H9 (cell line): Measurements from ENCODE around the gene PTPN3. TPM values are rescaled to one million over a fixed set of nuclear protein-coding genes. Genes with fewer than 3 reads are reported as not detected.

Experiments used
- DNase-seq: peaks from one replicate; pipeline ENCODE4 v3.0.0-alpha.2; 2017
- H2AFZ ChIP-seq: one replicate; pipeline ENCODE4 v1.6.1; 2013; ENCODE audit warnings: mild to moderate bottlenecking, low read length, control low read depth, moderate library complexity
- H2AK5ac ChIP-seq: 2 replicates; pipeline ENCODE4 v1.6.1; 2013; ENCODE audit warnings: low read length, control low read depth, mixed read lengths; ENCODE audit not compliant: insufficient read length
- H2BK120ac ChIP-seq: one replicate; pipeline ENCODE4 v1.6.1; 2013; ENCODE audit warnings: low read depth, mild to moderate bottlenecking, low read length, control low read depth, inconsistent platforms; ENCODE audit not compliant: poor library complexity, severe bottlenecking
- H2BK12ac ChIP-seq: 2 replicates; pipeline ENCODE4 v1.6.1; 2013; ENCODE audit warnings: low read length, control low read depth, mixed read lengths, low read depth; ENCODE audit not compliant: insufficient read length
- H2BK15ac ChIP-seq: 2 replicates; pipeline ENCODE4 v1.6.1; 2013; ENCODE audit warnings: low read depth, low read length, control low read depth
- H2BK20ac ChIP-seq: one replicate; pipeline ENCODE4 v1.6.1; 2013; ENCODE audit warnings: low read depth, mild to moderate bottlenecking, low read length, control low read depth, inconsistent platforms; ENCODE audit not compliant: poor library complexity, severe bottlenecking
- H2BK5ac ChIP-seq: 2 replicates; pipeline ENCODE4 v1.6.1; 2013; ENCODE audit warnings: low read length, control low read depth, mixed read lengths; ENCODE audit not compliant: insufficient read length
- H3K14ac ChIP-seq: 2 replicates; pipeline ENCODE4 v1.6.1; 2013; ENCODE audit warnings: low read length, control low read depth; ENCODE audit not compliant: insufficient read depth
- H3K18ac ChIP-seq: 2 replicates; pipeline ENCODE4 v1.6.1; 2013; ENCODE audit warnings: low read depth, mild to moderate bottlenecking, mixed read lengths, low read length, control low read depth; ENCODE audit not compliant: insufficient read length
- H3K23ac ChIP-seq: 2 replicates; pipeline ENCODE4 v1.6.1; 2013; ENCODE audit warnings: low read length, control low read depth, mixed read lengths, low read depth; ENCODE audit not compliant: insufficient read length
- H3K23me2 ChIP-seq: 2 replicates; pipeline ENCODE4 v1.6.1; 2013; ENCODE audit warnings: low read depth, mild to moderate bottlenecking, mixed read lengths, low read length, control low read depth; ENCODE audit not compliant: insufficient read length, poor library complexity, severe bottlenecking
- H3K27ac ChIP-seq: 2 replicates; pipeline ENCODE4 v1.5.1; 2013; ENCODE audit warnings: low read length, control low read depth, mixed read lengths, low read depth; ENCODE audit not compliant: insufficient read length
- H3K27me3 ChIP-seq: 2 replicates; pipeline ENCODE4 v1.6.1; 2013; ENCODE audit warnings: low read length, control low read depth, inconsistent platforms; ENCODE audit not compliant: insufficient read depth
- H3K4ac ChIP-seq: 2 replicates; pipeline ENCODE4 v1.6.1; 2013; ENCODE audit warnings: low read depth, mild to moderate bottlenecking, control low read depth, inconsistent platforms, low read length, moderate library complexity
- H3K4me1 ChIP-seq: 2 replicates; pipeline ENCODE4 v1.6.1; 2013; ENCODE audit warnings: low read length, control low read depth, inconsistent platforms; ENCODE audit not compliant: insufficient read depth
- H3K4me2 ChIP-seq: 2 replicates; pipeline ENCODE4 v1.6.1; 2013; ENCODE audit warnings: low read length, control low read depth, mixed read lengths; ENCODE audit not compliant: insufficient read length, insufficient read depth
- H3K56ac ChIP-seq: 2 replicates; pipeline ENCODE4 v1.6.1; 2013; ENCODE audit warnings: low read depth, mild to moderate bottlenecking, mixed read lengths, low read length, control low read depth; ENCODE audit not compliant: insufficient read length
- H3K79me1 ChIP-seq: 2 replicates; pipeline ENCODE4 v1.6.1; 2013; ENCODE audit warnings: low read depth, mild to moderate bottlenecking, moderate library complexity, low read length, control low read depth, inconsistent platforms; ENCODE audit not compliant: insufficient read depth, poor library complexity, severe bottlenecking
- H3K79me2 ChIP-seq: 2 replicates; pipeline ENCODE4 v1.6.1; 2013; ENCODE audit warnings: low read length, control low read depth, inconsistent platforms; ENCODE audit not compliant: insufficient read depth
- H3K9ac ChIP-seq: 2 replicates; pipeline ENCODE4 v1.6.1; 2013; ENCODE audit warnings: low read length, control low read depth, mixed read lengths; ENCODE audit not compliant: insufficient read length; ENCODE audit errors: extremely low read depth
- H3K9me3 ChIP-seq: one replicate; pipeline ENCODE4 v1.6.1; 2013; ENCODE audit warnings: low read depth, low read length, inconsistent platforms; ENCODE audit not compliant: control insufficient read depth
- H3T11ph ChIP-seq: one replicate; pipeline ENCODE4 v1.6.1; 2013; ENCODE audit warnings: mild to moderate bottlenecking, low read length, control low read depth, inconsistent platforms
- H4K20me1 ChIP-seq: one replicate; pipeline ENCODE4 v1.6.1; 2013; ENCODE audit not compliant: control insufficient read depth, insufficient read length, insufficient read depth
- H4K5ac ChIP-seq: 2 replicates; pipeline ENCODE4 v1.6.1; 2013; ENCODE audit warnings: low read depth, mild to moderate bottlenecking, mixed read lengths, low read length, control low read depth; ENCODE audit not compliant: insufficient read length
- H4K8ac ChIP-seq: replicated peaks from 2 replicates; pipeline ENCODE4 v1.6.1; 2013; ENCODE audit warnings: low read length, control low read depth, mixed read lengths, low read depth; ENCODE audit not compliant: insufficient read length
- H4K91ac ChIP-seq: 2 replicates; pipeline ENCODE4 v1.6.1; 2013; ENCODE audit warnings: low read depth, mild to moderate bottlenecking, moderate library complexity, mixed read lengths, low read length, control low read depth; ENCODE audit not compliant: insufficient read length
- H3K27ac Mint-ChIP-seq, 3 experiments: 2 replicates in 2 of 3; 3 replicates in 1 of 3; pipeline ENCODE4 v1.8.0; 2020 to 2021; ENCODE audit warnings: mixed read lengths in 3 of 3, mild to moderate bottlenecking in 1 of 3, moderate library complexity in 1 of 3
- H3K27me3 Mint-ChIP-seq: 2 replicates; pipeline ENCODE4 v1.8.0; 2021; ENCODE audit warnings: low read depth, mild to moderate bottlenecking, moderate library complexity, mixed read lengths
- H3K36me3 Mint-ChIP-seq, 3 experiments: 2 replicates in 2 of 3; 3 replicates in 1 of 3; pipeline ENCODE4 v1.8.0; 2020 to 2021; ENCODE audit warnings: low read depth in 3 of 3, mixed read lengths in 3 of 3; ENCODE audit not compliant: insufficient read depth in 1 of 3
- H3K4me1 Mint-ChIP-seq, 2 experiments: 2 replicates each; pipeline ENCODE4 v1.8.0; 2020; ENCODE audit warnings: mixed read lengths in 2 of 2
- H3K4me3 Mint-ChIP-seq, 2 experiments: 2 replicates in 1 of 2; 3 replicates in 1 of 2; pipeline ENCODE4 v1.8.0; 2020 to 2021; ENCODE audit warnings: mild to moderate bottlenecking in 2 of 2, mixed read lengths in 2 of 2, moderate library complexity in 1 of 2
- H3K9me3 Mint-ChIP-seq, 2 experiments: 2 replicates in 1 of 2; 3 replicates in 1 of 2; pipeline ENCODE4 v1.8.0; 2020; ENCODE audit warnings: mild to moderate bottlenecking in 2 of 2, mixed read lengths in 2 of 2, moderate library complexity in 1 of 2
- CTCF ChIP-seq: fragments of 200-600 bp; sonication (generic); conservative IDR thresholded peaks from 3 replicates; pipeline ENCODE4 v1.8.0; 2021; ENCODE audit warnings: antibody characterized with exemption, mild to moderate bottlenecking
- WGBS: extraction: QIAGEN DNeasy Blood & Tissue Kit; methylation state at CpG from one replicate; pipeline ENCODE4 v1.1.7; 2013; ENCODE audit warnings: missing lambda C conversion rate, low lambda C conversion rate, mixed read lengths; ENCODE audit not compliant: insufficient read length; ENCODE audit errors: extremely low coverage; 5-methylcytosine and 5-hydroxymethylcytosine counted together
- total RNA-seq: library from RNA; stranded (reverse); gene quantifications from 2 replicates; pipeline ENCODE4 v1.2.1, GENCODE V29; 2021

PTPN3 gene
- total RNA-seq, 1 experiment from 2014 or later = 2.6 TPM

GRCh38 chr9:109482391-109482916, 15.7 kb downstream of the PTPN3 start:
- TF ChIP-seq CTCF = no peak
- H3K27ac Mint-ChIP-seq = peak overlapping the region in 1 of 3 experiments; percentile 78; a peak in 2 of 7 replicates

More at GRCh38 chr9:109482391-109482916, 15.7 kb downstream of the PTPN3 start:
- Histone ChIP-seq H3K9ac (no peak overlapping the region), H2BK5ac (no peak overlapping the region), H4K20me1 (no peaks in the 10 kb centered on the region), H4K91ac (no peak overlapping the region), H3T11ph (no peak overlapping the region), H3K9me3 (no peaks in the 10 kb centered on the region), H2BK20ac (no peak overlapping the region), H3K4me2 (no peak overlapping the region), H3K18ac (no peak overlapping the region), H3K27me3 (no peaks in the 10 kb centered on the region), H3K27ac (no peak overlapping the region), H3K14ac (no peak overlapping the region), H3K79me1 (no peaks in the 10 kb centered on the region), H3K4ac (no peak overlapping the region), H2BK12ac (no peak overlapping the region), H2AFZ (no peak overlapping the region), H4K8ac (no peak overlapping the region), H3K23ac (no peak overlapping the region), H3K23me2 (no peaks in the 10 kb centered on the region), H2AK5ac (no peak overlapping the region), H2BK15ac (no peak overlapping the region), H4K5ac (no peak overlapping the region), H3K56ac (no peak overlapping the region), H3K79me2 (no peaks in the 10 kb centered on the region), H3K4me1 (no peaks in the 10 kb centered on the region), H2BK120ac (no peak overlapping the region)
- DNase-seq = no peak
- H3K36me3 Mint-ChIP-seq = no peaks in the 10 kb centered on the region; a peak in 1 of 7 replicates
- H3K27me3 Mint-ChIP-seq = no peaks in the 10 kb centered on the region; the same call in 1 of the 2 replicates
- WGBS = no CpG with 5 or more reads among the region's 5 CpGs
- peaks cover 11 to 13% of the 10 kb centered on the region in 2 experiments for H3K4me1 Mint-ChIP-seq
- H3K9me3 Mint-ChIP-seq = no peaks in the 10 kb centered on the region
- no peak overlapping the region for H3K4me3 Mint-ChIP-seq
